HEK293 (cell line): ENCODE results near the gene MYMK.

Experiments used
- REPIN1 ChIP-seq: fragments of 450-650 bp; formaldehyde crosslinking; IDR thresholded peaks from 2 replicates; pipeline ENCODE4 v1.5.1; 2017; ENCODE audit warnings: missing biosample characterization, missing genetic modification characterization, low read depth
- ZBTB8A ChIP-seq: fragments of 450-650 bp; formaldehyde crosslinking; IDR thresholded peaks from 2 replicates; pipeline ENCODE4 v1.5.1; 2016; ENCODE audit warnings: missing biosample characterization, missing genetic modification characterization

- no peak for TF ChIP-seq REPIN1 (tag by site-specific recombination)
- no peak for TF ChIP-seq ZBTB8A
These were observed 46.7 kb upstream of the MYMK start for GRCh38 chr9:133571391-133571890.
